ENCODE results near the gene ZNF831.

The ZNF831 gene

GRCh38 chr20:59247731-59248684, 84.4 kb downstream of the ZNF831 start:
- no peak for DNase-seq (ENCODE audit: low read depth)

- DNase-seq (ENCODE audit: low read depth) = no peak
Measured at GRCh38 chr20:59250293-59250692, 86.7 kb downstream of the ZNF831 start.

- DNase-seq (ENCODE audit: low read depth) = no peak
Measured at GRCh38 chr20:59253325-59253724, 89.7 kb downstream of the ZNF831 start.

- no peak for DNase-seq (ENCODE audit: low read depth)
Measured at GRCh38 chr20:59253779-59254319, 90.2 kb downstream of the ZNF831 start.

GRCh38 chr20:59255256-59255655, 91.6 kb downstream of the ZNF831 start:
- no peak for DNase-seq (ENCODE audit: low read depth)

- no peak for DNase-seq (ENCODE audit: low read depth)
Measured at GRCh38 chr20:59258221-59258621, 94.6 kb downstream of the ZNF831 start.

GRCh38 chr20:59259946-59260345, 96.3 kb downstream of the ZNF831 start:
- no peak for DNase-seq (ENCODE audit: low read depth)

GRCh38 chr20:59265298-59265697, 101.7 kb downstream of the ZNF831 start:
- no peak for DNase-seq (ENCODE audit: low read depth)

GRCh38 chr20:59268870-59269269, 105.2 kb downstream of the ZNF831 start:
- no peak for DNase-seq (ENCODE audit: low read depth)

GRCh38 chr20:59269411-59270025, 105.9 kb downstream of the ZNF831 start:
- DNase-seq (ENCODE audit: low read depth) = no peak

- no peak for DNase-seq (ENCODE audit: low read depth)
Measured at GRCh38 chr20:59270380-59270779, 106.8 kb downstream of the ZNF831 start.

GRCh38 chr20:59273739-59274357, 110.2 kb downstream of the ZNF831 start:
- DNase-seq (ENCODE audit: low read depth) = no peak

GRCh38 chr20:59276938-59277337, 113.3 kb downstream of the ZNF831 start:
- DNase-seq (ENCODE audit: low read depth) = no peak

- no peak for DNase-seq (ENCODE audit: low read depth)
Measured at GRCh38 chr20:59284470-59284869, 120.8 kb downstream of the ZNF831 start.

GRCh38 chr20:59289994-59290393, 126.4 kb downstream of the ZNF831 start:
- DNase-seq (ENCODE audit: low read depth) = no peak

- DNase-seq (ENCODE audit: low read depth) = no peak
Measured at GRCh38 chr20:59291740-59292383, 128.2 kb downstream of the ZNF831 start.

- no peak for DNase-seq (ENCODE audit: low read depth)
Measured at GRCh38 chr20:59295531-59295930, 131.9 kb downstream of the ZNF831 start.

- no peak for DNase-seq (ENCODE audit: low read depth)
Measured at GRCh38 chr20:59297686-59298085, 134.1 kb downstream of the ZNF831 start.

- no peak for DNase-seq (ENCODE audit: low read depth)
Measured at GRCh38 chr20:59299945-59300332, 136.3 kb downstream of the ZNF831 start.

- no peak for DNase-seq (ENCODE audit: low read depth)
Measured at GRCh38 chr20:59300333-59301081, 136.9 kb downstream of the ZNF831 start, which contains the start of gene EDN3. Gene EDN3, plus strand, starts transcription at chr20:59300611. Its CDS starts 202 bp downstream, at chr20:59300813.

- no peak for DNase-seq (ENCODE audit: low read depth)
Measured at GRCh38 chr20:59301343-59302007, 137.9 kb downstream of the ZNF831 start.
